ENCODE results near the gene LSM4. TPM values are rescaled to one million over a fixed set of nuclear protein-coding genes. Genes with fewer than 3 reads are reported as not detected.
"Not testable (repeated sequence)": the region's sequence is repeated elsewhere in the genome, so short reads cannot be mapped to it uniquely, and the experiment has no call there.

The LSM4 gene
- total RNA-seq, 4 donors from 2014 or later, result 94.3 to 218 (median 175) TPM

- 4 to 15% methylated on average over 2 to 15 of the region's 15 CpGs for whole genome bisulfite sequencing, 2 donors (ENCODE audit: low coverage in 1 of 2)
- Histone ChIP-seq H3K36me3 (peaks cover 0 to 22% (median 2%) of the 10 kb centered on the region in 4 donors), H3K4me1 (peaks cover 9 to 29% (median 23%) of the 10 kb centered on the region in 4 donors)
These were observed 42.1 kb upstream of the LSM4 start for GRCh38 chr19:18364826-18365528.

GRCh38 chr19:18364277-18364825 lies 41.5 kb upstream of the LSM4 start:
- Histone ChIP-seq H3K27ac (peak overlapping the region; percentile 82 to 87 (median 84)), H3K36me3 (peaks cover 0 to 22% (median 3%) of the 10 kb centered on the region in 4 donors), H3K4me1 (peaks cover 9 to 29% (median 23%) of the 10 kb centered on the region in 4 donors)
- H3K9me3 ChIP-seq; in situ Hi-C loops (cut with MboI; ENCODE audit: low pct_ligation_motif_present in 1 of 4, low pct_unique_long_range_greater_than_20kb in 1 of 4, low sequenced_read_pairs in 3 of 4); DNase-seq; intact Hi-C loops (cut with DNase I; ENCODE audit: low total_unique reads); H3K27me3 ChIP-seq; H3K4me3 ChIP-seq: not testable (repeated sequence)
- WGBS, 2 donors (ENCODE audit: low coverage in 1 of 2), result 50% methylated on average over 11 of the region's 11 CpGs; no CpG with 5 or more reads in 1 of the 2 donors

More at GRCh38 chr19:18364826-18365528, 42.1 kb upstream of the LSM4 start:
- H3K27ac ChIP-seq, result peak overlapping the region; percentile 82 to 87 (median 84)
- in situ Hi-C loops (cut with MboI; ENCODE audit: low pct_ligation_motif_present in 1 of 4, low pct_unique_long_range_greater_than_20kb in 1 of 4, low sequenced_read_pairs in 3 of 4), result no loop called here
- intact Hi-C loops (cut with DNase I; ENCODE audit: low total_unique reads), result no loop called here
- peak; percentile 54 to 78 (median 73) for TF ChIP-seq POLR2AphosphoS5 (IDR thresholded peaks at IDR 0.05)
- peak; percentile 61 for TF ChIP-seq EP300 (IDR thresholded peaks at IDR 0.05; ENCODE audit: low read depth)
- no peak for TF ChIP-seq POLR2A (IDR thresholded peaks at IDR 0.05)
- no peaks in the 10 kb centered on the region for H3K27me3 ChIP-seq
- H3K9me3 ChIP-seq, result no peaks in the 10 kb centered on the region
- DNase-seq, result peak; percentile 90
- H3K4me3 ChIP-seq, result no peak overlapping the region

- Histone ChIP-seq H3K27ac (peak overlapping the region; percentile 82 to 87 (median 84)), H3K27me3 (no peaks in the 10 kb centered on the region), H3K9me3 (no peaks in the 10 kb centered on the region), H3K4me3 (no peak overlapping the region), H3K36me3 (peaks cover 0 to 27% (median 3%) of the 10 kb centered on the region in 4 donors), H3K4me1 (peaks cover 9 to 29% (median 23%) of the 10 kb centered on the region in 4 donors)
- TF ChIP-seq EP300 (IDR thresholded peaks at IDR 0.05; ENCODE audit: low read depth) (no peak), CTCF (IDR thresholded peaks at IDR 0.05) (no peak), POLR2A (IDR thresholded peaks at IDR 0.05) (no peak), POLR2AphosphoS5 (IDR thresholded peaks at IDR 0.05) (no peak)
- intact Hi-C loops (cut with DNase I; ENCODE audit: low total_unique reads) (no loop called here), in situ Hi-C loops (cut with MboI; ENCODE audit: low pct_ligation_motif_present in 1 of 4, low pct_unique_long_range_greater_than_20kb in 1 of 4, low sequenced_read_pairs in 3 of 4) (no loop called here)
- WGBS, 2 donors (ENCODE audit: low coverage in 1 of 2), result 69 to 72% methylated on average over 3 to 6 of the region's 6 CpGs
- no peak for DNase-seq
These were observed 40.9 kb upstream of the LSM4 start for GRCh38 chr19:18363787-18364186.

GRCh38 chr19:18362934-18363542 lies 40.2 kb upstream of the LSM4 start:
- intact Hi-C loops (cut with DNase I; ENCODE audit: low total_unique reads) (no loop called here), in situ Hi-C loops (cut with MboI; ENCODE audit: low pct_ligation_motif_present in 1 of 4, low pct_unique_long_range_greater_than_20kb in 1 of 4, low sequenced_read_pairs in 3 of 4) (no loop called here)
- TF ChIP-seq EP300 (IDR thresholded peaks at IDR 0.05; ENCODE audit: low read depth), result no peak
- Histone ChIP-seq H3K27ac (peak overlapping the region; percentile 82 to 87 (median 84)), H3K4me3 (no peak overlapping the region), H3K27me3 (no peaks in the 10 kb centered on the region), H3K36me3 (peaks cover 0 to 35% (median 7%) of the 10 kb centered on the region in 4 donors), H3K9me3 (no peaks in the 10 kb centered on the region), H3K4me1 (peaks cover 9 to 29% (median 19%) of the 10 kb centered on the region in 4 donors)
- DNase-seq, result no peak
- 71 to 89% methylated on average over 5 to 17 of the region's 17 CpGs for WGBS, 2 donors (ENCODE audit: low coverage in 1 of 2)

- peaks cover 0 to 39% (median 13%) of the 10 kb centered on the region in 4 donors for H3K36me3 ChIP-seq
- TF ChIP-seq CTCF (IDR thresholded peaks at IDR 0.05) (no peak), POLR2A (IDR thresholded peaks at IDR 0.05) (no peak), EP300 (IDR thresholded peaks at IDR 0.05; ENCODE audit: low read depth) (no peak), POLR2AphosphoS5 (IDR thresholded peaks at IDR 0.05) (no peak)
- H3K27me3 ChIP-seq, result no peaks in the 10 kb centered on the region
- no peak overlapping the region for H3K4me3 ChIP-seq
- H3K4me1 ChIP-seq, result peaks cover 9 to 29% (median 19%) of the 10 kb centered on the region in 4 donors
- intact Hi-C loops (cut with DNase I; ENCODE audit: low total_unique reads) (no loop called here), in situ Hi-C loops (cut with MboI; ENCODE audit: low pct_ligation_motif_present in 1 of 4, low pct_unique_long_range_greater_than_20kb in 1 of 4, low sequenced_read_pairs in 3 of 4) (no loop called here)
- no peak overlapping the region for H3K27ac ChIP-seq
- WGBS, 2 donors (ENCODE audit: low coverage in 1 of 2), result 96 to 100% methylated on average over 8 of the region's 8 CpGs
- H3K9me3 ChIP-seq, result no peaks in the 10 kb centered on the region
- DNase-seq, result no peak
These were observed 38.8 kb upstream of the LSM4 start for GRCh38 chr19:18361646-18362045.
